ENCODE results near the gene MCM9.

Gene MCM9

DNA sequence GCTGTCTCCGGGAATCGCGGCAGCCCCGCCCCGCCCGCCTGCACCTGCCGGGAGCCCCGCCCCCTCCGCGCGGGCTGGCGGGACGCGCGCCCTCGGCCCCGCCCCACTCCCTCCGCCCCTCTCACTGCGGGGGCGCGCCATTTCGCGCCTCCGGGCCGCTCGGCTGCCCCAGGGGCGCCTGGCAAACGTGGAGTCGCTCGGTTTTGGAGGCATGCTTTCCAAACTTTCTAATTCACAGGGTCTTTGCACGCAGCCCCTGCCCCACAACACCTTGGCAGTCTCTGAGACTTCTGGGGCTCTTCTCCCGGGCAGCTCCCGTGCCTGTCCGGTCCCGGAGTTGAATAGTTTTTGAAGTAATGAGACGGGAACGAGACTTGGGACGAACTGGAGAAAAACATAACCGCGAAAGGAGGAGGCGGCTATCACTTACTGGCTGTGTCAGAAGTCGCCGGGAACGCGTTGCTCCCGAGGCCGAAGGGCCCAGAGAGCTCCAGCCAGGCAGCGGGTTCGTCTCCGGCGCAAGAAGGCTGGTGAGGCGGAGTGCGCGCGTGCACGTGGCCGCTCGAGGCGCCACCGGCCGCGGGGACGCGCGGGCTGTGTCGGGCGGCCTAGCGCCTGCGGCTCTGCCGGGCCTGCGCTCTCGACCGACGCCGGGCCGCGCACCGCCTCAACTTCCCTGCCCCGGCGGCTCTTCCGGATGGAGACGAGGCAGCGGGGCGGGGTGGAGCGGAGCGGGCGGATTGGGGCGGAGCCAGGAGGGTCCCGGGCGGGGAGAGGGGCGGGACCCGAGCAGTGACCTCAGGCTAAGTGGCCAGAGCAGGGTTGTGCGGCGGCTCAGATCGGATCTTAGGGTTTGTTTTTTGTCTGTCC is at the start of gene MCM9:
Gene MCM9 (minus strand): TSS at position 699 of the 870 bp plus-strand sequence. CDS start 3,436 bp downstream, outside the sequence.
- DNase-seq, result peak; percentile 80 to 86

DNA sequence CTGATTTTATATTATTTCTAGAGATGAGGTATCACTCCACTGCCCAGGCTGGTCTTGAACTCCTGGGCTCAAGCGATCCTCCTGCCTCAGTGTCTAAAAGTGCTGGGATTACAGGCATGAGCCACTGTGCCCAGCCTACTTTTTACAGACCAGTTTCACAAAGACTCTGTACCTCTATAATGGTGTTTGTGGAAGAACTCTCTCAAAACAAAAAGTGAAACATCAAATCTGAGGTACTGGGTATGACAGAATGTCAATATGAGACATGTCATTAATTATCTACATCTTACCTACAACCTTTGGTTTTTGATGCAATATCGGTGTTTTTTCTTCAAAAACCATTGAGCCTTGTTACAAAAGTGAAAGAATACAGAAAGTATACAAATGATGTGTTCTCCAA is 49.4 kb upstream of the MCM9 start:
- DNase-seq, result no peak

DNA sequence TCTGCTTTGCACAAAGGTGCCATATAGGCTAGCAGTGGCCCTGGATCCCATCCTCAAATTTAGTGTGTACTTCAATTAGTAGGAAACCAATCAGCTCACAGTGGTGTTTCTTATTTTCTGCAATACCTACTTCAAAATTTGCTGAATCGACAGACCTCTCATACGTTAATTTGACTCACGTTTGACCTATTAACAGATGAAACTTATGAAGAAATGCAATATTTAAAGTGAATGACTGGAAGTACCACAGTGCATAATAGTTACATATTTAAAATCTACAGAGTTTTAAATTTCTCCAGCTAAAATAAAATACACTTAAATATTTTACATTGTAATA is 47.6 kb upstream of the MCM9 start:
- no peak for DNase-seq

DNA sequence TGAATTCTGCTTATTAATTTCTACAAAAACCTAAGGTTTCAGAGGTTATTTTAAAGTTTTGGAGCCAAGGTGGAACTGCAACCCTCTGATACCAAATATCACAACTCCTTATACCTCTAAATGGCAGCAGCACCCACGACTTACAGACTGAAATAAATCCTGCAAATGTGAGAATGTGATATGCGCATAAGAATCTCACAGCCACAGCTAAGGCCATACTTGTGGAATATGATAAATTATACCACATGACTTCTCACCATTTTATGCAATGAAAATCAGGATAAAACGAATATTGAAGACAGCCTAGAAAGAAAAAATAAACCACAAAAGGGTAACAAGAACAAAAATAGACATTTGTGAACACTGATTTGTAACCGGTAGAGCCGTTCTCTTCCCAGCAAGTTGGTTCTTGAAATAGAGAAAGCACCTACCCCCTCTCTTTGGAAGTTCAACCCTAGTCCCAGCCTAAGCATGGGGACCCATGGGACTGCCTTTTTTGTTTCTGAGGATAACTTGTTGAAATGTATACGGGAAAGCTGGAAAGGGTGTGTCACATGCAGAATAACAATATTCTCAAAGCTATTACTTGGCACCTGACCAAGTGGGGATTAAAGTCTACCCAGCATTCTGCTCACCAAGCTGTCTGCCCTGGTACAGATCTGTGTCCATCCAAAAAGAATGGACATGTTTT is 47.1 kb upstream of the MCM9 start:
- DNase-seq, result no peak

DNA sequence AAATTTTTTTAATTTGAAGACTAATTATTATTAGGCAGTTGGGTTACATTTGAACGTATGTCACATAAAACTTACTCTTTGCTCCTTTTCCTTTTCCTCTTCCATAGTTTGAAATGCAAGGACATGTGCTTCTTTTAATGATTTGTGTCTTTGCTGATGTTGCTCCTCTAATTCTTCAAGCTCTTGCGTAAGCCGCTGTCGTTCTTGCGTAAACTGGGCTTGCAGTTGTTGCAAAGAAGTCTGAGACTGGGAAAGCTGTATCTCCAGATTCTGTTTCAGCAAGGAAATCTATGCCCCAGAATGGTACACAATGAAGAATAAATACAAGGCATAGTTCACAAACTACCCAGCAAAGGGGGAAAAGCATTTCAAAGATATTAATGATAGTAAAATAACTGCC is 45.1 kb upstream of the MCM9 start:
- peak; percentile 9 to 12 for DNase-seq

DNA sequence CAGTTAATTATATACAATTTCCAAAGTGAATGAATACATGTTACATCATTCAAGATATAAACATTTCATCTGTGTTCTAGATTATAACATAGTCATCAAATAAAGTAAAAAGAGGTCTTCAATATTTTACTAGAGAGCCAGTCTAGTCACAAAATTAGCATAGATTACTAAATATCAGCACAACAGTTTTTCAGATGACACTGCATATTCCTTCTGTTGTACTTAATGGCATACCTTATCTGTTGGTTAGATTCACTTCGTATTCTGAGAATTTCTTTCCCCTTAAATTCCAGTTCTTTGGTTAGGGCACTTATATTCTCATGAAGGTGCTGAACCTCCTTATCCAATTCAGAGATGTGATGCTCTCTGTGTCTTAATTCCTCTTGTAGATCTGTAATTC is 39.8 kb upstream of the MCM9 start:
- no peak for DNase-seq

DNA sequence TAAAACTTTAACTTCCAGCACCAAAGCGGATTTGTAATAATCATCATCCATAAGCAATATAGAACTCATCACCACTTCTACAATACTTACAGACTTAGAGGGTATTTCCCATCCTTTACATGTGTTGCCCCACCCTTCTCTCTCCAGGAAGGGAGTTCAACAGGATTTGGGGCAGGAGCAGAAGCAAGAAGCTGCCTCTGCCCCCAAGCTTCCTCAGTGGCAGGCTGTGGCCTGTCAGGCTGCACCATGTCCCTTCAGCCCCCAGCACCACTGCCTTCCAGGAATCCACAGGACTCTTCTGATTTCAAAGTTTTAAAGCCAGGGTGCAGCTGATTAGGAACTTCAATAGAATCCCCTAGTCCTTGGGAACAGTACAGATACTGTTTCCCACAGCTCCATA is 36.7 kb upstream of the MCM9 start:
- DNase-seq, result no peak

DNA sequence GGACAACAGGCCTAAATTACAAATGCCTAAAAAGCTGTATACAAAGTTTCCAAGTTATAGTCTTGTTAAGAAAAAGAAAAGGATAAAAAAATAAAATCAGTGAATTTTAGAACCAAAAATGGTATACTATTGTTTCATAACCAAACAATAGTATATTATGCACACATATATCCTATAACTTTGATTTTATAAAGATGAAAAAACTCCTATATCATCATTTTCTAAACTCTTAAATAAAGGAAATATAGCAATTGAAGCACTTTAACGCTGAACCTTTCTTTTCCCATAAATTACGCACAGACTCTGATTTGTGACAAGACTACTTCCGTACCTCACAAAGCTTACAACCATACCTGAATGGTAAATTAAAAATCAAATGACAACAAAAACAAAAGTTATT is 35.9 kb upstream of the MCM9 start:
- DNase-seq, result no peak

DNA sequence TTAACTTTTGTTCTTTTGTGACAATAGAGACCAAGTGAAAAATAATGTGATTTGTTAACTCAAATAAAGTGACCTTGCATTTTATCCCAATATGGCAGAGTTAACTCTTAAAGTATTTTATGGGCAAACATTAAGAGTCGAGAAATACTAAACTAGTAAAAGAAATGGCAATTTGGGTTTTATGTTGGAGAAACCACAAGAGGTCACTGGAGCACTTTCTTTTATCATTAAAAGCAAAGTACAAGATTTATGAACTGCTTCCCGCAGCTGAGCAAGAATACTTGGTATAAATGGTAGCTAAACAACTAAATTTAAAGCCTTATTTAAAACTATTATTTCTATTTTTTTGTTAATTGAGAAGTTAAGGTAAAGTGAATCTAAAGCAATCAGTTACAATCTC is 33.5 kb upstream of the MCM9 start:
- peak; percentile 53 to 65 for DNase-seq

DNA sequence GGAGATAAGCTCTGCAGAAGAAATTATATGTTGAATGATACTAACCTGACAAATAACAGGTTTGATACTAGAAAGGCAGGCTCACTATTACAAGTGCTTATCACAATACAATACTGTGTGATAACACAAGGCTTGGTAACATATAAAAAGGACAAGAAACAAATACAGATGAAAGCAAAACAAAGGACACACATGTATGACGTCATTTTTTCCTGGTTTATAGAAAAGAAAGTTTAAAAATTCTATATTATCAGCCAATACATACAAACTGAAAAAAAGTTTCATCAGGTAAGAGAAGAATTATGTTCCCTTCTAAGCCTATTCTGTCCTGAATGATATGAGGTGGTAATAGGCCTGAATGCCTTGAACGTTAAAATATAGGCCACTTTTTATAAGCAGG is 32.3 kb upstream of the MCM9 start:
- no peak for DNase-seq

DNA sequence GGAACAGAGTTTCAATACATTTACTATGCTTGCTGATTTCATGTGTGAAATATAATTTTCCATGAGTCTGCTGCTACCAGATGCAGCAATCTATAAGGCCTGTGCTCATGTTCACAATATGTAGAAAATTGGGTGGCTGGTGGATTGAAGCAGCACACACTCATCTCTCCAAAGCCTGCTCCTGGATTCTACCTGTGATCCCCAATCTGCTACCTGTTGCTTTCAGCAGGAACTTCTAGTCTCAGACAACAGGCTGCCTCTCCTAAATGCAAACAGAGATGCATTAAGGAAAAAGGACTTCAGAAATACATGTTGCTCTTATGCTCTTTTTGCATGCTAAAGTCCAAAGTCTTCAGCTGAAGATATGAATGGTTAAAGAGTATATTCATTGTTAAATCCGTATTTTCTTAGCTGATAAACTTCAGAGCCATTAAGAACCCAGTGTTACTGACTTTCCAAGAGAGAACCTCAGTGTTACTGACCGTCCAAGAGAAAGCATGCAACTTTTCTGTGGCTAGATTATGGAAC is 30.9 kb upstream of the MCM9 start:
- no peak for DNase-seq

DNA sequence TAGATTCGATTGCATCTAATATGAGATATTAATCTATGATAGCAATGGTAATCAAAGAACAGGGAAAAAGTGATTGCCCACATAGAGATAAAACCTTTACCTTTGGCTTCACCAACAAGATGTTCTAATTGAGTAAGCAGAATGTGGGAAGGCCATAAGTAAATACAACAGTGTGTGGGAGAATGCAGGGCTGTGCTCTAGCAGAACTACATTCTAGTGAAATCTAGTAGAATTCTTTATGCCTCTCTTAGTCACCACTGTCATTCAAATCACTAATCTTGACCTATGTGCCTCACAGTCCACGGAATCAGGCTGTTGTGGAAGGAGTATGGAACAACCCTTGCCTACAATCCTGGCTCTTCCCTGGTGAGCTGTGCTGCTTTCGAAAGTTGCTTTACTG is 30.4 kb upstream of the MCM9 start:
- no peak for DNase-seq

DNA sequence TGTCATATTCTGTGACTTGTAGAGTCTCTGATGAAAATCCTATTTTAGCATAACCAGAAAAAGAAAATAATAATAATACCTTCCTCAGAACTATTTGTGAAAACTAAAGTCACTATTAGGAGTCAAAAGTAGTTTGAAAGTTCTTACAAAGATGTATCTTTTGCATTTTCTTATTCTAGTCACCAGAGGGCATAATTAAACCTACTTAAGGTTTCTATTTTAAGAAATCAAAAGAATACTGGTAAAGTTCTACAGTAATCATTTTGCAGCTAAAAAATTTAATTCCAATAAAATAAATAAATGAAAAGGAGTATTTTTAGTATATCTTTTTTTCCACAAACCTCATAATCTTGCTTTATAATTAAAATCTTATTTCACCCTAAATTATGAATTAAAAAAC is 28.0 kb upstream of the MCM9 start:
- peak; percentile 57 to 61 for DNase-seq

DNA sequence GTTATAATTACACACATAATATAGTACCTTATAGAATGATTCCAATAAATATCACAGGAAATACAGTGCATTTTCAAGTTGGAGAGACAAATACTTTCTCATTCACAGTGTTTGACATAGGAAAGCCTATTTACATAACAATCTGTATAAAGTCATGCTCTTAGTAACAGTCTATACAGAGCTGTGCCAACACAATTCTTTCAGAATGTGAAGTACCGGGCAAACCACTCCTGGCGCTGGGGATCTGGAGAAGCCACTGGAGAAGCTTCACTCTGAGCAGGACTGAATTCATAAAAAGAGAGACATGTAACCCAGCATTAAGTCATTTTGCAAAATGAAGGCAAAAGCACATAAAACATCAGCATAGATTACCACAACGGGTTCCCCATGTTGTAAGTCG is 24.9 kb upstream of the MCM9 start:
- no peak for DNase-seq

DNA sequence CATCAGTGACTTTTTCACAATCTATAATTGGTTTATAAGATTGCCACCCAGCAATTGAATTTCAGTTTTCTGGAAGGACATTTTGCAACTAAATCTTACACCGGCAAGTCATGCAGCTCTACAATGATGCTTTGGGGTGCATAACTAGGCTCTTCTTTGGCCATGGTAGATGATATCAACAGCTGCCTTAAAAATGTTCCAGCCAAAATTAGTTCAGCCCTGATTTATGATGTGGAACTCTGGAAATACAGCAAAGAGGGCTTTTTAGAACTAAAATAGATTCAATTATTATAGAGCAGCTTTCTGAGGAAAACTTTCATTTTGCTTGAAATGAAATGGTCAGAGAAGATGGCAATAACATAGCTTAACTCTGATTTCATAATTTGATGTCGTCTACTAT is 18.4 kb upstream of the MCM9 start:
- DNase-seq, result no peak

DNA sequence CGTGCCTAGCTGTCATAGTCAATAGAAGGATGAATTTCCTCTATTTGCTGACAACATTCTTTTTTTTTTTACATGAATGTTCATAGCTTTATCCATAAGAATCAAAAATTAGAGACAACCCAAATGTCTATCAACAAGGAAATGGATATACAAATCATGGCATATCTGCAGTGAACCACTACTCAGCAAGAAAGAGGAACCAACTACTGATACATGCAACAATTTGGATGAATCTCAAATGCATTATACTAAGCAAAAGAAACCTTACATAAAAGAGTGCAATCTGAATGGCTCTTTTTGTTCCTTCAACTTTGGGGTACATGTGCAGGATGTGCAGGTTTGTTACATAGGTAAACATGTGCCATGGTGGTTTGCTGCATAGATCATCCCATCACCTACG is 17.7 kb upstream of the MCM9 start:
- DNase-seq, result peak in 1 of 2 experiments; percentile 20

DNA sequence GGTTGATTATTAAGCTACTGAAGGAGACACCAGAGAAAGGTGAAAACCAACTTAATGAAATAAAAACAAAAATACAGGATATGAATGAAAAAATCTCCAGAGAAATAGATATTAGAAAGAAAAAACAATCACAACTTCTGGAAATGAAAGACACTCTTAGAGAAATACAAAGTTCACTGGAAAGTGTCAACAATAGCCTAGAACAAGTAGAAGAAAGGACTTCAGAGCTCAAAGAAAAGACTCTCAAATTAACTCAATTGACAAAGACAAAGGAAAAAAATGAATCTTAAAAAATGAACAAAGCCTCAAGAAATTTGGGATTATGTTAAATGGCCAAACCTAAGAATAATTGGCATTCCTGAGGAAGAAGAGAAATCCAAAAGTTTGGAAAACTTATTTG is 10.3 kb upstream of the MCM9 start:
- no peak for DNase-seq

DNA sequence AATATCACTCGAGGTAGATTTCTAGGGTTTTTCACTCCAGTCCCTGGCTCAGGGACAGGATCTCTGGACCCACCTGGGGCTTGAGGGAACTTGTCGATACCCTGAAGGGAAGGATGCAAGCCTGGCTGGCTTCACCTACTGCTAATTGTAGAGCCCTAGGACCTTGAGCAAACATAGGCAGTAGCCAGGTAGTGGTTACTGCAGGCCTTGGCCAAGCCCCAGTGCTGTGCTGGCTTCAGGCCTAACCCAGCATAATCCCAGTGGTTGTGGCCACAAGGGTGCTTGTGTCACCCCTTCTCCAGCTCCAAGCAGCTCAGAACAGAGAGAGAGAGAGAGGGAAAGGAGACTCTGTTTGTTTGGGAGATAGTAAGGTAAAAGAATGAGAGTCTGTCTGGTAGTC is 5.8 kb upstream of the MCM9 start:
- DNase-seq, result no peak

DNA sequence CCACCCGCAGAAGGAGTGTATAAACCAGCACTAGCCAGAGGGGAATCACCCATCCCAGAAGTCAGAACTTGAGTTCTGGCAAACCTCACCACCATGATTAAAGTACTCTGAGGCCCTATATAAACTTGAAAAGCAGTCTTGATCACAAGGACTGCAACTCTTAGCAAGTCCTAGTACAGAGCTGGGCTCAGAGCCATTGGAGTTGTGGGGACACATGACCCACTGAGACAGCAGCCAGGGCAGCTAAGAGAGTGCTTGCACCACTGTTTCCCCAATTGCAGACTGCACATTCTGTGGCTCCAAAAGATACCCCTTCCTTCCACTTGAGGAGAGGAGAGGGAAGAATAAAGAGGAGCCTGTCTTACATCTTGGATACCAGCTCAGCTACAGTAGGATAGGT is 4.7 kb upstream of the MCM9 start:
- no peak for DNase-seq

DNA sequence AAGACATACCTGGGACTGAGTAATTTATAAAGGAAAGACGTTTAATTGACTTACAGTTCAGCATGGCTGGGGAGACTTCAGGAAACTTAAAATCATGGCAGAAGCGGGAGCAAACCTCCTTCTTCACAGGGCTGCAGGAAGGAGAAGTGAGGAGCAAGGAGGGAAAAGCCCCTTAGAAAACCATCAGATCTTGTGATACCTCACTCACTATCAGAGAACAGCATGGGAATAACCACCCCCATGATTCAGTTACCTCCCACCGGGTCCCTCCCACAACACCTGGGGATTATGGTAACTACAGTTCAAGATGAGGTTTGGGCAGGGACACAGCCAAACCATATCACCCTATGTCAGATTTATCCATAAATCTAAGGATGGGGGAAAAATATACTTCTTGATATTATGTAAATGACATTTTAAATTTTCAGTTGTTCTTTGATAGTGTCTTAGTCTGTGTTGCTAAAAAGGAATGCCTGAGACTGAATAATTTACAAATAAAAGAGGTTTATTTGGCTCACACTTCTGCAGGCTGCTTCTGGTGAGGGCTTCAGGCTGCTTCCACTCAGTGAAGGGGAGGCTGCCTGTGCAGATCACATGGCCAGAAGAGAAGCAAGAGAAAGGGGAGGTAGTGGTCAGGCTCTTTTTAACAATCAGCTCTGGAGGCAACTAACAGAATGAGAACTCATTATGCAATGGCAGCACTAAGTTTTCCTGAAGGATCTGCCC is 1.2 kb upstream of the MCM9 start:
- DNase-seq, result no peak

DNA sequence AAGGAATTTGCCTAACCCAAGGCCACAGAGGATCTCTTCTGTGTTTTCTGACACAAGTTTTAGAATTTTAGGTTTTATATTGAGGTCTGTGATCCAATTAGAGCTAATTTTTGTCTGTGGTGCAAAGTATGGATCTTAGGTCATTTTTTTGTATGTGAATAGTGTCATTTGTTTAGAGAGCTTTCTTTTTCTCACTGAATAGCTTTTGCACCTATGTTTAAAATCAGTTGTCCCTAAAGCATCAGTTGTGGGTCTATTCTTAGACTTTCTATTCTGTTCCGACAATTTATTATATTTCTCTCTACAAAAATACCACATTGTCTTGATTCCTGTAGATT is 341 bp upstream of the MCM9 start:
- peak in 1 of 2 experiments; percentile 40 for DNase-seq

DNA sequence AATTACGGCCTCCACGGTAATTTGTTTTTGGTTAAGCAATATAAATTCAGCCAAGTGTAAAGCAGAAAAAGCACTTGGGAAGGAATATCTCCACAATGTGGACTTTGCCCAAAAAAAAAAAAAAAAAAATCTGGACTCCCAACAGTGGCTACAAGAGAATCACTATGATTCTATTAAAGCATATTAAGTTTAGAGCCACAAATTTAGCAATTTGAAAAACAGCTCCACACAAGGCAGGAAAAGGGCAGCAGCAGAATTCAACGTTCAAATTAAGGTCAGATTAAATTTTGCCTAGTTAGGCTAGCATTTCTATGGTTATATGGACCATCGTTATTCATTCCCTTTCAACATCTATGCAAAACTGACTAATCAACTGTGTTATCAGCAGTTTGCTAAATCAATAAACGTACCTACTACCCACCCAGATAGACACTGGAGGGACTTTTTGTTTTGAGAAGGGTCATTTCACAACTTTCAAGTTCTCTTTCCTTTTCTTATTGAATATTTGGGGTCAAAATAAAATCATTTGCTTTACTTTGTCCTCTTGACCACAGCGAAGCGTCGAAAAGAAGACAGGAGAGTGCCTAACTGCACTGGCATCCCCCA is 1.0 kb downstream of the MCM9 start:
- peak in 1 of 2 experiments; percentile 41 for DNase-seq

DNA sequence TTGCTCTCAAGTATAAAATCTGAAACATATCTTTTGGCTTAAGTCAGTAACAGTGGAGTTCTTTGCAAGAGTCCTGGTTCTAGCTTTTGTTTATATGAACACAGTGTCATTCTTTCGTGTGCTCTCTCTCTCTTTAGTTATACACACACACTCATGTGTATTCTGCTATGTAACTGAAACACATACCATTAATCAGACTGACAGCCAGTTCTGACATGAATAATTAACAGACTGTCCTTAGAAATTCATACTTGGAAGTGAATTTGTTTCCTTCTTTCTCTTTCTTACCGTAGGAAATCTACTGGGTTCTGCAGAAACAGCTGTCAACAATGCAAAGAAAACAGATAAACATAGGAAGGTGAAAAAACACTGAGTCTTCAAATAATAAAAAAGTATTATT is 2.5 kb downstream of the MCM9 start:
- no peak for DNase-seq
